Loucy (cell line): ENCODE results near the gene ARCN1.

Experiments
- H2AFZ ChIP-seq: fragments of 200-600 bp; sonication (generic); 2 replicates; pipeline ENCODE4 v1.6.0; 2016; ENCODE audit warnings: antibody characterized with exemption, mild to moderate bottlenecking, low read length, moderate library complexity
- H3F3A ChIP-seq: fragments of 200-600 bp; 2 replicates; pipeline ENCODE4 v1.6.0; 2016; ENCODE audit warnings: antibody characterized with exemption, low read depth, mild to moderate bottlenecking
- H3K27me3 ChIP-seq: fragments of 200-600 bp; sonication (generic); 2 replicates; pipeline ENCODE4 v1.6.1; 2014; ENCODE audit warnings: low read length, mild to moderate bottlenecking; ENCODE audit not compliant: insufficient read depth, poor library complexity, severe bottlenecking
- H3K36me3 ChIP-seq: fragments of 200-600 bp; sonication (generic); 2 replicates; pipeline ENCODE4 v1.6.1; 2016; ENCODE audit warnings: low read length; ENCODE audit not compliant: insufficient read depth
- H3K4me1 ChIP-seq: fragments of 200-600 bp; sonication (generic); 2 replicates; pipeline ENCODE4 v1.5.1; 2014; ENCODE audit warnings: low read length, mild to moderate bottlenecking; ENCODE audit not compliant: insufficient read depth, poor library complexity, severe bottlenecking
- H3K4me2 ChIP-seq: fragments of 200-600 bp; sonication (generic); 2 replicates; pipeline ENCODE4 v1.6.0; 2014; ENCODE audit warnings: antibody characterized with exemption, low read length, low read depth, mild to moderate bottlenecking; ENCODE audit not compliant: poor library complexity, severe bottlenecking
- H3K4me3 ChIP-seq: fragments of 200-600 bp; sonication (generic); 2 replicates; pipeline ENCODE4 v1.5.1; 2014; ENCODE audit warnings: low read length, mild to moderate bottlenecking, mixed read lengths; ENCODE audit not compliant: poor library complexity, severe bottlenecking
- H3K79me2 ChIP-seq: fragments of 200-600 bp; sonication (generic); 2 replicates; pipeline ENCODE4 v1.6.1; 2014; ENCODE audit warnings: low read length; ENCODE audit not compliant: insufficient read depth
- H3K9ac ChIP-seq: fragments of 200-600 bp; sonication (generic); 2 replicates; pipeline ENCODE4 v1.6.0; 2014; ENCODE audit warnings: mild to moderate bottlenecking, low read depth, low read length, moderate library complexity; ENCODE audit not compliant: poor library complexity, severe bottlenecking
- H3K9me2 ChIP-seq: fragments of 200-600 bp; sonication (generic); replicated peaks from 2 replicates; pipeline ENCODE4 v1.6.1; 2016; ENCODE audit warnings: low read depth, low read length, mixed read lengths
- H3K9me3 ChIP-seq: fragments of 200-600 bp; sonication (generic); 2 replicates; pipeline ENCODE4 v1.6.1; 2014; ENCODE audit warnings: mild to moderate bottlenecking, antibody characterized with exemption, low read length, low read depth; ENCODE audit not compliant: insufficient read depth
- H4K20me1 ChIP-seq: fragments of 200-600 bp; sonication (generic); 2 replicates; pipeline ENCODE4 v1.6.0; 2014; ENCODE audit warnings: antibody characterized with exemption, low read length, mild to moderate bottlenecking; ENCODE audit not compliant: insufficient read depth, poor library complexity, severe bottlenecking
- CTCF ChIP-seq: fragments of 200-600 bp; sonication (generic); conservative IDR thresholded peaks from 2 replicates; pipeline ENCODE4 v1.5.1; 2014; ENCODE audit warnings: mild to moderate bottlenecking, antibody characterized with exemption, low read length
- EZH2phosphoT487 ChIP-seq: fragments of 200-600 bp; IDR thresholded peaks from 2 replicates; pipeline ENCODE4 v1.6.1; 2018; ENCODE audit warnings: antibody characterized with exemption, mild to moderate bottlenecking, moderate library complexity, borderline replicate concordance

The ARCN1 gene

GRCh38 chr11:118640332-118641154 lies 68.3 kb downstream of the ARCN1 start:
- Histone ChIP-seq H3K9me3 (no peaks in the 10 kb centered on the region), H4K20me1 (no peaks in the 10 kb centered on the region), H3K4me2 (no peak overlapping the region), H3K9me2 (no peaks in the 10 kb centered on the region), H3K36me3 (no peaks in the 10 kb centered on the region), H3F3A (no peaks in the 10 kb centered on the region), H3K4me1 (no peaks in the 10 kb centered on the region), H3K4me3 (no peak overlapping the region), H3K9ac (no peak overlapping the region), H2AFZ (no peak overlapping the region), H3K27me3 (no peaks in the 10 kb centered on the region), H3K79me2 (no peaks in the 10 kb centered on the region)
- TF ChIP-seq CTCF = no peak; the same call in 1 of the 2 replicates
- TF ChIP-seq EZH2phosphoT487 = no peak

- TF ChIP-seq EZH2phosphoT487 (no peak), CTCF (no peak)
- Histone ChIP-seq H3K9me2 (no peaks in the 10 kb centered on the region), H3F3A (no peaks in the 10 kb centered on the region), H3K4me3 (no peak overlapping the region), H4K20me1 (no peaks in the 10 kb centered on the region), H3K4me2 (no peak overlapping the region), H3K4me1 (no peaks in the 10 kb centered on the region), H3K27me3 (no peaks in the 10 kb centered on the region), H3K9ac (no peak overlapping the region), H2AFZ (no peak overlapping the region), H3K79me2 (no peaks in the 10 kb centered on the region), H3K36me3 (no peaks in the 10 kb centered on the region), H3K9me3 (no peaks in the 10 kb centered on the region)
Measured at GRCh38 chr11:118641397-118642019, 69.3 kb downstream of the ARCN1 start.

- Histone ChIP-seq H3K4me2 (no peak overlapping the region), H3K79me2 (no peaks in the 10 kb centered on the region), H3K9me3 (no peaks in the 10 kb centered on the region), H3K9ac (no peak overlapping the region), H3K9me2 (no peaks in the 10 kb centered on the region), H3K27me3 (no peaks in the 10 kb centered on the region), H3K4me1 (no peaks in the 10 kb centered on the region), H2AFZ (no peak overlapping the region), H3K36me3 (no peaks in the 10 kb centered on the region), H3K4me3 (no peak overlapping the region), H3F3A (no peaks in the 10 kb centered on the region), H4K20me1 (no peaks in the 10 kb centered on the region)
- TF ChIP-seq CTCF (no peak), EZH2phosphoT487 (no peak)
Measured at GRCh38 chr11:118643142-118643994, 71.2 kb downstream of the ARCN1 start.
